Central memory CD8-positive, alpha-beta T cell (primary cell): ENCODE measurements around the gene NOL9.

Experiments
- ATAC-seq: fragments of 150-1000 bp; cut with Tn5 transposase; replicated peaks from 2 replicates; pipeline ENCODE4 v1.10.0; 2022; ENCODE audit warnings: mild to moderate bottlenecking, moderate FRiP score, moderate number of reproducible peaks; ENCODE audit not compliant: poor library complexity, severe bottlenecking; ENCODE audit errors: extremely low read depth
- DNase-seq, 2 donors: peaks; one replicate each; pipeline ENCODE4 v3.0.0; 2021; ENCODE audit warnings: low spot score in 2 of 2
- H3K27ac Mint-ChIP-seq: one replicate; pipeline ENCODE4 v1.8.0; 2022; ENCODE audit warnings: low read depth, mild to moderate bottlenecking, moderate library complexity, mixed read lengths
- H3K27me3 Mint-ChIP-seq: one replicate; pipeline ENCODE4 v1.8.0; 2022; ENCODE audit warnings: mixed read lengths
- H3K36me3 Mint-ChIP-seq: one replicate; pipeline ENCODE4 v1.8.0; 2022; ENCODE audit warnings: mild to moderate bottlenecking, moderate library complexity, mixed read lengths; ENCODE audit not compliant: insufficient read depth
- H3K4me1 Mint-ChIP-seq: one replicate; pipeline ENCODE4 v1.8.0; 2022; ENCODE audit warnings: mixed read lengths
- H3K4me3 Mint-ChIP-seq: one replicate; pipeline ENCODE4 v1.8.0; 2022; ENCODE audit warnings: mild to moderate bottlenecking, moderate library complexity, mixed read lengths
- H3K9me3 Mint-ChIP-seq: one replicate; pipeline ENCODE4 v1.8.0; 2022; ENCODE audit warnings: mixed read lengths

NOL9 gene

DNA sequence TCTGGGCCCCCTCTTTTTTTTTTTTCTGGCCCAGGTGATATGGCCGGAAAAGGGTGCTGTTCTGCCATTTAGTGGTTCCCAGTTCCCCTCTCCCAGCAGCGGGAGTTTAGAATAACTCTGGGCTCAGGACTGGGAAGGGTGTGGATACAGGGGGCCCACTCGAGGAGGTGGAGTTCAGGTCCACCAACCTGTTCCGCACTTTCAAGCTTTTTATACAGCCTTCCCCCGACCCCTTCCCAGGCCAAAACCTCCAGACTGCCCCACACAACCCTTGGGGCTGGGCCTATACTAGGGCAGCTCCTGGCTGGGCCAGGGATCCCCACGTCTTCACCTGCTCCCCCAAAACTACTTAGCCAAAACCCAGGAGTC, 63.2 kb downstream of the NOL9 start:
- Mint-ChIP-seq H3K9me3 (no peaks in the 10 kb centered on the region), H3K27ac (no peak overlapping the region), H3K36me3 (no peaks in the 10 kb centered on the region), H3K4me1 (peaks cover 26% of the 10 kb centered on the region), H3K4me3 (peak overlapping the region; percentile 51), H3K27me3 (peaks cover 32% of the 10 kb centered on the region)
- no peak for DNase-seq
- ATAC-seq: no peak

DNA sequence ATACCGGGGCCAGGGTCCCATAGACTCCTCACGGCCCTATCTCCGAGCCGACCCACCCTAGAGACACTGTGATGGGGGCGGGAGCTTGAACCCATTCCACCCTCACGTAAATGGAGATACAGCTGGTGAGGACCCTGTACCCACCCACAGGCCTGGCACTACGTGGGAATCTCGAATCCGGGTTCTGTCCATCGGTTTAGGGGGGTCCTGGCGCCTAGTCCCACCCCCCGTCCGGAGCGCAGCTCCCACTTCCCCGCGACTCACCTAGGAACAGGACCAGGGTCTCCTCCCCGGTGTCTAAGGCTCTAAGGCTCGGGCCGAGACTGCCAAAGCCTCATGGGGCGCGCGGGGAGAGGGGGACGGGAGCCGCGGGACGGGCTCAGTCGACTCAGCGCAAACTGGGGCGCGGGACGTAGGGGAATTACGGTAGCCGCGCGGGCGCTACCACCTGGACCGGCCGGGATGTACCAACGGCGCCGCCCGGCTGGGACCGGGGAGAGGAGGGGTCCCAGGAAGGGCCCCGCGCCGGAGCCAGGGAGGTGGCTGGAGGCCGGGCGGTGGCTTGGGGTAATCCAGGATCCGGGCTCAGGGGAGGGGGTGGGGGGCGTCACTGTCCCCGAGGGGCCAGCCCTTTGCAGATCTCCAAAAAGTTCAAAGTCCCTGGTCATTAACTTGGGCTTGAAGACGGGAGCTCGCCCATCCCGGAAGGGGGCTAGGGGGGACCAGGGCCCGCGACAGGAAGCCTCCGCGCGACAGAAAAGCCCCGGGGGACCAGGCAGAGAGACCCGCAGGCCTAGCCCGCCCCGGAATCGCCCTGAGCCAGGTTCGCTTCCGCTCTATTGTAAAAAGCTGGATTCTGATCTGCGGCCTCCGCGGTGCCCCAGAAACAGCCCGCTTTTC, 63.9 kb downstream of the NOL9 start:
- Mint-ChIP-seq H3K27me3 (peaks cover 35% of the 10 kb centered on the region), H3K4me1 (peaks cover 22% of the 10 kb centered on the region), H3K4me3 (peak overlapping the region; percentile 51), H3K9me3 (no peaks in the 10 kb centered on the region), H3K36me3 (no peaks in the 10 kb centered on the region), H3K27ac (no peak overlapping the region)
- peak; percentile 48 for ATAC-seq
- DNase-seq: no peak

- Mint-ChIP-seq H3K27ac (no peak overlapping the region), H3K36me3 (no peaks in the 10 kb centered on the region), H3K9me3 (no peaks in the 10 kb centered on the region), H3K4me1 (peaks cover 22% of the 10 kb centered on the region), H3K27me3 (peaks cover 37% of the 10 kb centered on the region), H3K4me3 (peak overlapping the region; percentile 51)
- peak; percentile 58 for DNase-seq
- ATAC-seq: peak; percentile 58
These were observed 64.5 kb downstream of the NOL9 start for GRCh38 chr1:6489799-6490180.

GRCh38 chr1:6489383-6489765, 64.9 kb downstream of the NOL9 start:
- Mint-ChIP-seq H3K4me3 (no peak overlapping the region), H3K4me1 (peaks cover 22% of the 10 kb centered on the region), H3K27me3 (peaks cover 41% of the 10 kb centered on the region), H3K36me3 (no peaks in the 10 kb centered on the region), H3K9me3 (no peaks in the 10 kb centered on the region), H3K27ac (no peak overlapping the region)
- no peak for ATAC-seq
- DNase-seq: no peak

DNA sequence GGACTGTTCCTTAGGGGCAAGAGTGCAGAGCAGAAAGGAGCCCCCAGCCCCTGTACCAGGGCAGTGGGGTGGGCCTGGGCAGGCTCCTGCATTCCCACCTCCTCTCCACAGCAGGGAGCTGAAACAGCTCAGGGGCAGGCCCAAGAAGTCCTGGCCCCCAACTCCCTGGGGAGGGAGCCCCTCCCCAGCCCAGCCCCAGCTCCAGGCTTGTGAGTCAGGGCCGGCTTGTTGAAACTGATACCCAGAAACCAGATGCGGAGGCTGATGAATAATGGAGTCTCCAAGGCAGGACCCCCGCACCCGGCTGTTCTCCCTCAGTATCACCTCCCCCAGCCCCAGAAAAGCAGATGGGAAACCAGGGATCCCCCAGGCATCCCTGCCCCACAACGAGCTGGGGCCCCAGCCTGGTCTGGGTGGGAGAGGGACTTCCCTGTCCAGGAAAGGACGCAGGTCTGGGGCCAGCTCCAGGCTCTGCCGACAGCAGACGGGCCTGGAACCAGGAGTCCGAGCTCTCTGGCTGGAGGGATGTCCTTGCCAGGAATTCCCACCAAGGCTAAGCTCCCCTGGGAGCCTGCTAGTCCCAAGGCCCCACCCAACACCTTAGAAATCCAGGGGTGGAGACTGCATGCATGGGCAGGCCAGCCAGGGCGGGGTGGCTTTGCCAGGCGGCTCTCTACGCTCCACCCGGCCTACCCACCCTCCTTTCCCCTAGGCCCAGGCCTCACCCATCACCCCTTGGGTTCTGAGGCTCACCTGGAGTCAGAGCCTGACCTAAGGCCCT, 65.5 kb downstream of the NOL9 start:
- peaks cover 45% of the 10 kb centered on the region for H3K27me3 Mint-ChIP-seq
- no peak overlapping the region for H3K4me3 Mint-ChIP-seq
- ATAC-seq (no peak), DNase-seq (no peak)
- H3K36me3 Mint-ChIP-seq: no peaks in the 10 kb centered on the region
- H3K27ac Mint-ChIP-seq: no peak overlapping the region
- H3K4me1 Mint-ChIP-seq: peaks cover 22% of the 10 kb centered on the region
- H3K9me3 Mint-ChIP-seq: no peaks in the 10 kb centered on the region

- Mint-ChIP-seq H3K27me3 (peaks cover 45% of the 10 kb centered on the region), H3K4me3 (no peak overlapping the region), H3K27ac (no peak overlapping the region), H3K9me3 (no peaks in the 10 kb centered on the region), H3K4me1 (peaks cover 22% of the 10 kb centered on the region), H3K36me3 (no peaks in the 10 kb centered on the region)
- DNase-seq: no peak
- ATAC-seq: no peak
These were observed 66.4 kb downstream of the NOL9 start for GRCh38 chr1:6487804-6488484.

DNA sequence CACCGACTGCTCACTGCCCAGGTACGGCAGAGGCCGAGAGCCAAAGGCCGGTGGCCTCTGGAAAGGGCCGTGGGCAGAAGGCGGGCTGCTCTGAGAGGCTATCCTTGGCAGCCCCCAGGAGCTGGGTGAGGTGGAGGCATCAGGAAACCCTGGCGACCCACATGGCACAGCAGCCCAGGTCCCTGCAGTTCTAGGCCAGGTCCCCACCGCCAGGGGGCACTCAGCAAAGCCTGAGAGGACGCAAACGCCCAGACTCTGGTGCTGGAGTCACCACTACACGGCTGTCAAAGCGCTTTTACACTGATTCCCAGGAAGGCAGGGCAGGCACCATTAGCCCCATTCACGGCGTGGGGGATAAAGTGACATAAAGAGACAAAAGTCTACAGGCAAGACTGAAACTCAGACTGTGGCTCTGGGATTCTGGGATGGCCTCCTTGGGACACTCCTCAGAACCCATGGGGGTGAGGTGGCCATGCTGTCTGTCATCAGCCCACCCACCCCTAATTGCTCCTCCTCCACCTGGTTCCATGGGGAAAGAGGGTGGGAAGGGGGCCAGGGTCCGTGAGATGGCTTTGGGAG, 67.8 kb downstream of the NOL9 start:
- Mint-ChIP-seq H3K27ac (no peak overlapping the region), H3K36me3 (no peaks in the 10 kb centered on the region), H3K9me3 (no peaks in the 10 kb centered on the region), H3K4me1 (peaks cover 18% of the 10 kb centered on the region), H3K27me3 (peaks cover 49% of the 10 kb centered on the region), H3K4me3 (peak overlapping the region; percentile 62)
- ATAC-seq (peak; percentile 76), DNase-seq (peak; percentile 71 to 81)

DNA sequence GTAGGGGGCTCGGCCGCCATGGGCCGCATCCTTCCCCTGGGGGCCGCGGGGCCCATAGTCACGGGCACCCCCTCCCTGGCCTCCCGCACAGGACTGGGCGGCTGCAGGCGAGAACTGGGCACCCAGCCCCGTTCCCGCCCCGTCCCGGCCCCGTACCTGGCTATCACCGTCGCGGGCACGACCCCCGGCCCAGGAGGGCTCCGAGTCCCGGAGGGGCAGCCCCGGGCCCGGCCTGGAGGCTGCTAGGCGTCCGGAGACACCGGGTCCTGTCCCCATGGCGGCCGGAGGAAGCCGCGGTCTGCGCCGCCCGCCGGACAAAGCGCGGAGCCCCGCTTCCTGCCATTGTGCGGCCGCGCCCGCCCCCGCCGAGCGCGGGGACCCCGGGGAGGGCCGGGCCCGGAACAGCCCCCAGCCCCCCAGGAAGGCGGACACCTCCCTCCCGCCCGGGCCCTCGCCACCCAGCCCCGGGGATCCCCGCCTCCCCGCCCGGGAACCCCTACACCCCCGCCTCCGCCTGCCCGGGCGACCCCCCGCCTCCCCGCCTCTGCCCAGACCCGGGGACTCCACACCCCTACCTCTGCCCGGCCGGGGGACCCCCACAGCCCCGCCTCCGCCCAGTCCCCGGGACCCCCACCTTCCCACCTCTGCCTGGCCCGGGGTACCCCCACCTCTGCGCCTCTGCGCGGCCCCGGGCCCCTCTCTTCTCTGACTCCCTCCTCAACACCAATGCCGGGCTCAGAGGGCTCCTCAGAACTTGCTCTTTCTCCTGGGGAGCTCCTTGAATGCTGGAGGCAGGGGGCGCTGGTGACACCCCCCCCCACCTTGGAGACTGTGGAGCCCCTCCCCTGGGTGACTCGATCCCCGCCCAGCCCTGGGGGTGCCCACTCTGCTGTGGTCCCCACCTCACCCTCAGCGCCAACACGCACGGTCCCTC, 68.9 kb downstream of the NOL9 start:
- Mint-ChIP-seq H3K4me1 (peaks cover 13% of the 10 kb centered on the region), H3K9me3 (no peaks in the 10 kb centered on the region), H3K36me3 (no peaks in the 10 kb centered on the region), H3K4me3 (peak overlapping the region; percentile 62), H3K27ac (no peak overlapping the region), H3K27me3 (peaks cover 44% of the 10 kb centered on the region)
- no peak for DNase-seq
- ATAC-seq: no peak

- ATAC-seq (no peak), DNase-seq (no peak)
- H3K27ac Mint-ChIP-seq: no peak overlapping the region
- peaks cover 7% of the 10 kb centered on the region for H3K4me1 Mint-ChIP-seq
- no peak overlapping the region for H3K4me3 Mint-ChIP-seq
- peaks cover 44% of the 10 kb centered on the region for H3K27me3 Mint-ChIP-seq
- H3K36me3 Mint-ChIP-seq: no peaks in the 10 kb centered on the region
- no peaks in the 10 kb centered on the region for H3K9me3 Mint-ChIP-seq
These were observed 69.5 kb downstream of the NOL9 start for GRCh38 chr1:6484826-6485167.

DNA sequence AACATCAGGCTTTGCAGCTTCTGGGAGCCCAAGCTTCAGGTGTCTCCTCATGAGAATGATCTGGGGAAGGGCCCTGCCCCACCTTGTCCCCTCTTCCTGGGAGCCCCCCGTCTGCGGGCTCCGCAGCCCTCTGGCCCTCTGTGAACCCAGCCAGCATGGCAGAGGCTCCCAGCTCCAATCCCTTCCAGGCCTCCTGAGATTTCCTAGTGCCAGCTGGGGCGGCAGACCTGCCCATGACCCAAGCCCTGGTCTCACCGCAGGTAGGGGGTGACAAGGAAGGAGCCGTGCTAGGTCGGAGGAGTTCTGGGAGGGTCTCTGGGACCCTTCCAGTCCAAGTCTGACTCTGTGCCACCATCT, 70.6 kb downstream of the NOL9 start:
- Mint-ChIP-seq H3K4me1 (peaks cover 7% of the 10 kb centered on the region), H3K4me3 (no peak overlapping the region), H3K36me3 (no peaks in the 10 kb centered on the region), H3K27ac (no peak overlapping the region), H3K27me3 (peaks cover 44% of the 10 kb centered on the region), H3K9me3 (no peaks in the 10 kb centered on the region)
- DNase-seq: no peak
- no peak for ATAC-seq

DNA sequence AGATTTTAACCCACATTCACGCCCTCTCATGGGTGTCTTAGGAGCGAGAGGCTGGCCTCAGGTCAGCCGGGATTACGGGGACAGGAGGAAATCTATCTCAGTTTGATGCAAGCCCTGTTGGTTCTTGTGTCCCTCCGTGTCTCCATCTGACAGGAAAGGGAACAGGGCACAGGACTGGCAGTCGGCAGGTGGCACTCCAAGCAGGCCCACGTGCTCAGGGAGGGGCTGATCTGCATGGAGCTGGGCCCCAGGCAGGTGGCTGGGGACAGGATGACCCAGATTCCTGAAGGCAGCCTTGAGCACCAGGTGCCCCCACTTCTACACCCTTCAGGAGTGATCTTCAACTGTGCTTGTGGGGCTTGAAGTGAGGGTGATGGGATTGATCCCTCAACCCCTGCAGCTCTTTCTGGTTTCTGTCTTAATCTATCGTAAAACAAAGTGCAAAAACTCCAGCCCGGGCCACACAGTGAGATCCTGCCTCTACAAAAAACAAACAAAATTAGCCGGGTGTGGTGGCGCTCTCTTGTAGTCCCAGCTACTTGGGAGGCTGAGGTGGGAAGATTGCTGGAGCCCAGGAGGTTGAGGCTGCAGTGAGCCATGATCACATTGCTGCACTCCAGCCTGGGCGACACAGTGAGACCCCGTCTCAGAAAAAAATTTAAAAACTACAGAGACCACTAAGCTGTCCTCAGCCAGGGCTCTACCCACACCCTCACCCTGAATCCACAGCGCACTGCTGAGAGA, 71.1 kb downstream of the NOL9 start:
- H3K27ac Mint-ChIP-seq: no peak overlapping the region
- no peaks in the 10 kb centered on the region for H3K36me3 Mint-ChIP-seq
- H3K4me1 Mint-ChIP-seq: peaks cover 7% of the 10 kb centered on the region
- ATAC-seq: no peak
- H3K27me3 Mint-ChIP-seq: peaks cover 44% of the 10 kb centered on the region
- H3K9me3 Mint-ChIP-seq: no peaks in the 10 kb centered on the region
- no peak for DNase-seq
- no peak overlapping the region for H3K4me3 Mint-ChIP-seq
